Left cardiac atrium (tissue), 4 donors: Measurements from ENCODE around the gene DNA2. TPM values are rescaled to one million over a fixed set of nuclear protein-coding genes. Genes with fewer than 3 reads are reported as not detected.
"Not testable (repeated sequence)": the region's sequence is repeated elsewhere in the genome, so short reads cannot be mapped to it uniquely, and the experiment has no call there.

Source experiments
- ATAC-seq, 2 donors: fragments of 200-7000 bp; cut with Tn5 transposase; one replicate each; pipeline ENCODE4 v1.9.1; 2020; ENCODE audit warnings: mild to moderate bottlenecking in 2 of 2, moderate library complexity in 2 of 2
- DNase-seq: peaks from one replicate; pipeline ENCODE4 v3.0.0-alpha.2; 2020
- intact Hi-C, 2 donors: fragments of 100-400 bp; cut with DNase I; formaldehyde crosslinking; loops; one replicate each; pipeline versions ENCODE4 v1.14.1 to v1.15.1; 2022 to 2023
- total RNA-seq, 2 donors: library from RNA; stranded (reverse); fragmentation: NEBNext Ultra II Directional; extraction: Animal tissue kit (Norgen Biotek cat#: 25700); gene quantifications; one replicate each; pipeline ENCODE4 v1.2.1, GENCODE V29; 2021
- donor health status: DM: no; HTN: yes; CAD: no.
- donor health status: DM: no; HTN: yes; CAD: no; lungs with severe emphysema.
- donor health status: DM: yes; HTN: yes; CAD: no.
- donor health status: Dilated cardiomyopathy.

Gene DNA2
- total RNA-seq, 2 donors from 2014 or later, result 3.3 to 3.9 TPM

- intact Hi-C loops, result no loop called here
- ATAC-seq (peak in 1 of 2 donors; percentile 25), DNase-seq (no peak)
Measured at GRCh38 chr10:68463365-68464093, 8.2 kb downstream of the DNA2 start.

GRCh38 chr10:68462536-68462935, 9.2 kb downstream of the DNA2 start:
- DNase-seq, result no peak
- intact Hi-C loops, result no loop called here
- ATAC-seq, result no peak

GRCh38 chr10:68461032-68461431, 10.7 kb downstream of the DNA2 start:
- DNase-seq, result no peak
- intact Hi-C loops, result no loop called here
- ATAC-seq, result no peak

- ATAC-seq, intact Hi-C loops: not testable (repeated sequence)
- DNase-seq, result peak; percentile 38
Measured at GRCh38 chr10:68449698-68450097, 22.1 kb downstream of the DNA2 start.

GRCh38 chr10:68446179-68446578, 25.6 kb downstream of the DNA2 start:
- ATAC-seq (no peak), DNase-seq (no peak)
- intact Hi-C loops, result no loop called here

- DNase-seq (no peak), ATAC-seq (no peak)
- intact Hi-C loops, result no loop called here
Measured at GRCh38 chr10:68442971-68443370, 28.8 kb downstream of the DNA2 start.

GRCh38 chr10:68440898-68441297, 30.9 kb downstream of the DNA2 start:
- ATAC-seq (no peak), DNase-seq (no peak)

GRCh38 chr10:68435803-68436202, 36.0 kb downstream of the DNA2 start:
- intact Hi-C loops, result no loop called here
- DNase-seq, result no peak

More at GRCh38 chr10:68440898-68441297, 30.9 kb downstream of the DNA2 start:
- intact Hi-C loops, result no loop called here

GRCh38 chr10:68434657-68435056, 37.1 kb downstream of the DNA2 start:
- intact Hi-C loops, result no loop called here
- ATAC-seq (no peak), DNase-seq (no peak)

More at GRCh38 chr10:68435803-68436202, 36.0 kb downstream of the DNA2 start:
- no peak for ATAC-seq

- DNase-seq (no peak), ATAC-seq (no peak)
- intact Hi-C loops, result no loop called here
Measured at GRCh38 chr10:68428396-68429104, 43.2 kb downstream of the DNA2 start.

- ATAC-seq (no peak), DNase-seq (no peak)
- intact Hi-C loops, result no loop called here
Measured at GRCh38 chr10:68424454-68425014, 47.2 kb downstream of the DNA2 start.

- ATAC-seq (no peak), DNase-seq (no peak)
- intact Hi-C loops, result no loop called here
Measured at GRCh38 chr10:68423522-68423921, 48.3 kb downstream of the DNA2 start.

GRCh38 chr10:68419376-68419775, 52.4 kb downstream of the DNA2 start:
- intact Hi-C loops, result no loop called here
- ATAC-seq (no peak), DNase-seq (no peak)

GRCh38 chr10:68408898-68409518, 62.8 kb downstream of the DNA2 start:
- ATAC-seq (no peak), DNase-seq (no peak)
- intact Hi-C loops, result no loop called here

GRCh38 chr10:68406815-68407548, 64.8 kb downstream of the DNA2 start, which contains the start of gene RUFY2:
Gene RUFY2 (minus strand): TSS chr10:68407277. CDS start chr10:68407189, 88 bp downstream.
- peak; percentile 88 for DNase-seq
- ATAC-seq, result peak; percentile 97
- intact Hi-C loops, result no loop called here

- intact Hi-C loops, result no loop called here
- DNase-seq, result peak; percentile 70
- peak; percentile 67 to 86 for ATAC-seq
Measured at GRCh38 chr10:68406111-68406814, 65.5 kb downstream of the DNA2 start.

GRCh38 chr10:68403701-68404100, 68.1 kb downstream of the DNA2 start:
- intact Hi-C loops, result no loop called here
- no peak for ATAC-seq
- DNase-seq, result no peak

GRCh38 chr10:68402276-68402675, 69.5 kb downstream of the DNA2 start:
- intact Hi-C loops, result no loop called here

GRCh38 chr10:68397005-68397404, 74.8 kb downstream of the DNA2 start:
- DNase-seq, result no peak
- no peak for ATAC-seq
- intact Hi-C loops, result no loop called here

More at GRCh38 chr10:68402276-68402675, 69.5 kb downstream of the DNA2 start:
- no peak for DNase-seq
- no peak for ATAC-seq
